Neuron (in vitro differentiated cells): ENCODE measurements around the gene GCNT1.
"Not testable (repeated sequence)": the region's sequence is repeated elsewhere in the genome, so short reads cannot be mapped to it uniquely, and the experiment has no call there.

ENCODE experiments used
- H2AFZ ChIP-seq: one replicate; pipeline ENCODE4 v1.6.1; 2013; ENCODE audit warnings: low read depth, mild to moderate bottlenecking, inconsistent platforms, low read length, moderate library complexity
- H3K27me3 ChIP-seq: one replicate; pipeline ENCODE4 v1.6.1; 2013; ENCODE audit warnings: low read length; ENCODE audit not compliant: insufficient read depth
- H3K36me3 ChIP-seq: one replicate; pipeline ENCODE4 v1.6.1; 2013; ENCODE audit warnings: low read length; ENCODE audit not compliant: insufficient read depth
- H3K4me1 ChIP-seq: one replicate; pipeline ENCODE4 v1.6.1; 2013; ENCODE audit warnings: low read length; ENCODE audit not compliant: insufficient read depth
- H3K4me3 ChIP-seq: 2 replicates; pipeline ENCODE4 v1.5.1; 2013; ENCODE audit warnings: mild to moderate bottlenecking, low read length, moderate library complexity
- H3K9me3 ChIP-seq: one replicate; pipeline ENCODE4 v1.6.1; 2013; ENCODE audit warnings: low read length

GCNT1 gene

GRCh38 chr9:76431601-76432000 lies 27.4 kb upstream of the GCNT1 start:
- Histone ChIP-seq H3K4me3 (no peak overlapping the region), H3K27me3 (no peaks in the 10 kb centered on the region), H3K9me3 (no peaks in the 10 kb centered on the region), H3K36me3 (no peaks in the 10 kb centered on the region), H3K4me1 (peaks cover 5% of the 10 kb centered on the region), H2AFZ (no peak overlapping the region)

DNA sequence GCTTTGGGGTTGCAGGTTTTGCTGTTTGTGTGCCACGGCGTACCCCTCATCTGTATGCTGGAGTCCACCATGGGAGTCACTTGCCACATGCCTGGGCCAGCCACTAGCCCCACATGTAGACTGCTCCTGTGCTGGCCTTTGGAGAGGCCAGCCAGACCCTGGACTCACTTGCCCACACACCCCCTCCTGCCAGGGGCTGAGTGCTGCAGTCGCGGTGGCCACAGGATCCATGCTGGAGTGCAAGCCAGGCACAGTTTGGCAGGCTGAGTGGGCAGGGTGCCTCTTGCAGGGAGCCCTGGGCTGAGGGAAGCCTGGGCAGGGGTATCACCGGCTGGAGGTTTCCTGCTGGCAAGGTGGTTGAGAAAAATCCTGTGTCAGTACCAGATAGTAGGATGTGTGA lies 25.6 kb upstream of the GCNT1 start:
- Histone ChIP-seq H3K4me1 (peaks cover 5% of the 10 kb centered on the region), H3K27me3 (no peaks in the 10 kb centered on the region)

GRCh38 chr9:76433836-76434235 lies 25.1 kb upstream of the GCNT1 start:
- Histone ChIP-seq H2AFZ (no peak overlapping the region), H3K9me3 (no peaks in the 10 kb centered on the region), H3K36me3 (no peaks in the 10 kb centered on the region), H3K4me1 (peaks cover 5% of the 10 kb centered on the region), H3K27me3 (no peaks in the 10 kb centered on the region), H3K4me3 (no peak overlapping the region)

More for the DNA sequence above, 25.6 kb upstream of the GCNT1 start:
- H3K4me3 ChIP-seq: no peak overlapping the region
- no peak overlapping the region for H2AFZ ChIP-seq
- H3K9me3 ChIP-seq: no peaks in the 10 kb centered on the region
- H3K36me3 ChIP-seq: no peaks in the 10 kb centered on the region

DNA sequence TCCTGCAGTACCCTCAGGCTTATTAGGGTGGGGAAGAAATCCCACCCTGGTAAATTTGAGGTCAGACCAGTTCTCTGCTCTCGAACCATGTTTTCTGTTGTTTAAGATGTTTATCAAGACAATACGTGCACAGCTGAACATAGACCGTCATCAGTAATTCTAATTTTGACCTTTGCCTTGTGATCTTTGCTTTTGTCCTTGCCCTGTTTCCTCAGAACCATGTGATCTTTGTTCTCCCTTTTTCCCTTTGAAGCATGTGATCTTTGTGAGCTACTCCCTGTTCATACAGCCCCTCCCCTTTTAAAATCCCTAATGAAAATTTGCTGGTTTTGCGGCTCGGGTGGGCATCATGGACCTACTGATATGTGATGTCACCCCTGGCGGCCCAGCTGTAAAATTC lies 24.1 kb upstream of the GCNT1 start:
- not testable (repeated sequence) for H3K4me1 ChIP-seq, H3K27me3 ChIP-seq, H3K4me3 ChIP-seq, H3K9me3 ChIP-seq, H2AFZ ChIP-seq, H3K36me3 ChIP-seq

DNA sequence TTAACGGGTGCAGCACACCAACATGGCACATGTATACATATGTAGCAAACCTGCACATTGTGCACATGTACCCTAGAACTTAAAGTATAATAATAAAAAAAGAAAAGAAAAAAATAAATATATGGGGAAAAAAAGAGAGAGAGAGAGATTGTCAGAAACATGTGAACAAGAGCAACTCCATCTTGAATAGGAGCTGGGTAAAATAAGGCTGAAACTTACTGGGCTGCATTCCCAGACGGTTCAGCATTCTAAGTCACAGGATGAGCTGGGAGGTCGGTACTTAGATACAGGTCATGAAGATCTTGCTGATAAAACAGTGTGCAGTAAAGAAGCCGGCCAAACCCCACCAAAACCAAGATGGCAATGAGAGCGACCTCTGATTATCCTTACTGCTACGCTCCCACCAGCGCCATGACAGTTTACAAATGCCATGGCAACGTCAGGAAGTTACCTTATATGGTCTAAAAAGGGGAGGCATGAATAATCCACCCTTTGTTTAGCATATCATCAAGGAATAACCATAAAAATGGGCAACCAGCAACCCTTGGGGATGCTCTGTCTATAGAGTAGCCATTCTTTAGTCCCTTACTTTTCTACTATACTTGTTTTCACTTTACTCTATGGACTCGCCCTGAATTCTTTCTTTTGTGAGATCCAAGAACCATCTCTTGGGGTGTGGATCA lies 21.8 kb upstream of the GCNT1 start:
- H3K36me3 ChIP-seq, H3K4me3 ChIP-seq, H2AFZ ChIP-seq, H3K4me1 ChIP-seq, H3K27me3 ChIP-seq, H3K9me3 ChIP-seq: not testable (repeated sequence)

GRCh38 chr9:76438841-76439588 lies 20.0 kb upstream of the GCNT1 start:
- H3K27me3 ChIP-seq: no peaks in the 10 kb centered on the region
- H3K4me3 ChIP-seq: no peak overlapping the region
- no peaks in the 10 kb centered on the region for H3K36me3 ChIP-seq
- H2AFZ ChIP-seq: no peak overlapping the region
- H3K9me3 ChIP-seq: no peaks in the 10 kb centered on the region
- peaks cover 3% of the 10 kb centered on the region for H3K4me1 ChIP-seq

DNA sequence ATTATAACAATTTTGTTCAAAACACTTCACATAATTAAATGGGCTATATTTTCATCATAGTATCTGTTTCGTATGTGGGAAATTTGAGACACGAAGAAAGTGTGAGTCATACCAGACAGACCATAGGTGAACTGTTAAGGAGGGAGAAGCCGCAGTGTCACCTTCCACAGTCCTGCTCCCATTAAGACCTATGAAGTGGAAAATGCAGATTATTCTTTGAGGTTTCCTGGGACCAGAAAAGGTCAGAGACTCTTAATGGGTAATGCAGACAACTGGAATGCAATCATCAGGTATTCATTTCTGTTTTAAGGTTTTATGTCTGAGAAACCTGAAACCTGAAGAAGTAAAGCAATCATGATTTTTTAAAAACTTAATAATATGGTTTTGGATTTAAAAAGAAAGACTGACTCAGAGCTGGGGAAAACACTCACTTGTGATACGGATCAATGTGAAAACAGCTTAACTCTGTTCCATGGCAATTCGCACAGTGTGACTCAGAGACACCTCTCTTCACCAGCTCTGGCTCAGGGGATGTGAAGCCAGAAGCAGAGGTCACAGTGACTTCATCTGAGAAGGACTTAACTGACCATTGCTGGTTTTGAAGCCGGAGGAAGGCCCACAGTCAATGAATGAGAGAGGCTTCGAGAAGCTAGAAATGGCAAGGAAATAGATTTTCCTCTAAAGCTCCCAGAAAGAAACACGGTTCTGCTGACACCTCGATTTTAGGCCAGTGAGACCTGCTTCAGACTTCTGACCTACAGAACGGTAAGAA lies 17.2 kb upstream of the GCNT1 start:
- Histone ChIP-seq H3K4me1 (no peaks in the 10 kb centered on the region), H3K9me3 (no peaks in the 10 kb centered on the region), H3K27me3 (no peaks in the 10 kb centered on the region), H2AFZ (no peak overlapping the region), H3K36me3 (no peaks in the 10 kb centered on the region), H3K4me3 (no peak overlapping the region)

DNA sequence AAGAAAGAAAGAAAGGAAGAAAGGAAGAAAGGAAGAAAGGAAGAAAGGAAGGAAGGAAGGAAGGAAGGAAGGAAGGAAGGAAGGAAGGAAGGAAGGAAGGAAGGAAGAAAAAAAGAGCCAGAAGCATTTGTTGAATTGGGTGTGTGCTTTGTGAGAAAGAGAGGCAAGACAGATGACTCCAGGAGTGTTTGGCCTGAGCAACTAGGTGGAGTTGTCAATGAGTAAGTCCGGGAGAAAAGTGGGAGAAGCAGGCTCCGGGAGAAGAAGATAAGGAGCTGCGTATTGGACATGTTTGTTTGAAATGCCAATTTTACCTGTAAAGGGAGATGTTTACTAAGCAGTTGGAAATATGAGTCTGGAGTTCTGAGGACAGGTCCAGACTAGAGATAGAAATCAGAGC lies 15.1 kb upstream of the GCNT1 start:
- H2AFZ ChIP-seq: no peak overlapping the region
- H3K36me3 ChIP-seq: no peaks in the 10 kb centered on the region
- no peak overlapping the region for H3K4me3 ChIP-seq
- no peaks in the 10 kb centered on the region for H3K27me3 ChIP-seq
- H3K9me3 ChIP-seq: no peaks in the 10 kb centered on the region
- H3K4me1 ChIP-seq: no peaks in the 10 kb centered on the region

GRCh38 chr9:76444322-76444929 lies 14.6 kb upstream of the GCNT1 start:
- Histone ChIP-seq H3K4me3 (no peak overlapping the region), H2AFZ (no peak overlapping the region), H3K36me3 (no peaks in the 10 kb centered on the region), H3K9me3 (no peaks in the 10 kb centered on the region), H3K27me3 (no peaks in the 10 kb centered on the region), H3K4me1 (no peaks in the 10 kb centered on the region)

GRCh38 chr9:76445976-76446375 lies 13.0 kb upstream of the GCNT1 start:
- Histone ChIP-seq H3K36me3 (no peaks in the 10 kb centered on the region), H3K27me3 (no peaks in the 10 kb centered on the region), H3K4me1 (no peaks in the 10 kb centered on the region), H3K4me3 (no peak overlapping the region), H2AFZ (no peak overlapping the region), H3K9me3 (no peaks in the 10 kb centered on the region)

- Histone ChIP-seq H3K27me3 (no peaks in the 10 kb centered on the region), H3K9me3 (no peaks in the 10 kb centered on the region), H3K4me1 (no peaks in the 10 kb centered on the region)
Measured at GRCh38 chr9:76448501-76448900, 10.5 kb upstream of the GCNT1 start.

GRCh38 chr9:76451234-76451633 lies 7.7 kb upstream of the GCNT1 start:
- Histone ChIP-seq H3K4me1 (no peaks in the 10 kb centered on the region), H3K4me3 (no peak overlapping the region), H3K27me3 (no peaks in the 10 kb centered on the region), H3K9me3 (no peaks in the 10 kb centered on the region), H2AFZ (no peak overlapping the region), H3K36me3 (no peaks in the 10 kb centered on the region)

More at GRCh38 chr9:76448501-76448900, 10.5 kb upstream of the GCNT1 start:
- Histone ChIP-seq H3K4me3 (no peak overlapping the region), H2AFZ (no peak overlapping the region), H3K36me3 (no peaks in the 10 kb centered on the region)

DNA sequence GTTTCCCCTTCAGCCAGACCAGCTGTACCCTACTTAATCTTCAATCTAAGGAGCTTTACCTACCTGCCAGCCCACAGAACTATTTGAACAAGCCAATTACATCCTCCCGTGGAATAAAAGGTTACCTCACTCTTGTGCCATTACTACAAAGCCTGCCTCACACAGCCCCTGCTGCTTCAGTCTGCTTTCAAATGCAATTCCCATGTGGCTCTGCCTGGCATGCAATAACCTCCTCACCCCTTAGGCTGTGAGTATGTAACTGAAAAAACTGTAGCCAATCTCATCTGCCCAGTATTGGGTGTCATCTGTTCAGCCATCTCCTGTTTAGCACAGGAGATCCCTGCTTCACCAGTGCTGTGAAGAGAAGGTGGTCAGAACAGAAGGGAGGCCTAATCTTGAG lies 6.1 kb upstream of the GCNT1 start:
- H3K27me3 ChIP-seq: no peaks in the 10 kb centered on the region
- H2AFZ ChIP-seq: no peak overlapping the region
- H3K36me3 ChIP-seq: no peaks in the 10 kb centered on the region
- no peak overlapping the region for H3K4me3 ChIP-seq
- H3K9me3 ChIP-seq: no peaks in the 10 kb centered on the region
- H3K4me1 ChIP-seq: no peaks in the 10 kb centered on the region
